GM12891 (cell line): ENCODE measurements around the gene CFD.
"Not testable (repeated sequence)": the region's sequence is repeated elsewhere in the genome, so short reads cannot be mapped to it uniquely, and the experiment has no call there.

Experiments used
- DNase-seq: peaks from one replicate; pipeline ENCODE4 v3.0.0; 2011; ENCODE audit warnings: low spot score; ENCODE audit not compliant: insufficient read length
- FAIRE-seq: peaks from 2 replicates; lab custom pipeline; 2011; peaks lifted over from hg19 to GRCh38; lab: Jason Lieb, UNC
- PAX5 ChIP-seq: IDR thresholded peaks from 2 replicates; pipeline ENCODE4 v1.6.1; 2011; ENCODE audit warnings: low read length, moderate library complexity, mild to moderate bottlenecking; ENCODE audit not compliant: insufficient read depth, severe bottlenecking
- POLR2A ChIP-seq: IDR thresholded peaks from 2 replicates; pipeline ENCODE4 v1.6.1; 2011; ENCODE audit warnings: low read depth, low read length, control low read depth
- POLR2AphosphoS5 ChIP-seq: IDR thresholded peaks from 2 replicates; pipeline ENCODE4 v1.6.1; 2011; ENCODE audit warnings: low read depth, low read length, control low read depth
- POU2F2 ChIP-seq: IDR thresholded peaks from 2 replicates; pipeline ENCODE4 v1.6.1; 2011; ENCODE audit warnings: low read depth, mild to moderate bottlenecking, control low read depth, low read length, moderate library complexity
- SPI1 ChIP-seq: IDR thresholded peaks from 2 replicates; pipeline ENCODE4 v1.6.1; 2011; ENCODE audit warnings: low read depth, low read length, control low read depth
- TAF1 ChIP-seq: IDR thresholded peaks from 2 replicates; pipeline ENCODE4 v1.6.1; 2011; ENCODE audit warnings: low read depth, low read length, control low read depth

Gene CFD

GRCh38 chr19:890831-891230 is 31.4 kb downstream of the CFD start:
- TF ChIP-seq PAX5 (no peak), SPI1 (no peak), POLR2AphosphoS5 (no peak), POLR2A (no peak), POU2F2 (no peak), TAF1 (no peak)
- no peak for DNase-seq
- no peak for FAIRE-seq

GRCh38 chr19:891421-892200 is 32.1 kb downstream of the CFD start:
- FAIRE-seq, DNase-seq: not testable (repeated sequence)

- TF ChIP-seq POU2F2 (no peak), PAX5 (no peak), POLR2AphosphoS5 (no peak), SPI1 (no peak)
- DNase-seq (no peak), FAIRE-seq (no peak)
These were observed 32.9 kb downstream of the CFD start for GRCh38 chr19:892243-892893.

GRCh38 chr19:892894-893689 is 33.6 kb downstream of the CFD start, which contains the start of the genes MED16 and RNU6-9:
TSS of gene MED16 (minus strand) at chr19:893187. CDS start at chr19:891131, 2,056 bp downstream.
TSS of gene RNU6-9 (plus strand) at chr19:893484.
- FAIRE-seq (peak; percentile 94), DNase-seq (peak; percentile 99)
- TF ChIP-seq PAX5 (no peak), POLR2AphosphoS5 (0 out of 2 replicates have a peak, but pooled peaks have one; percentile 51), TAF1 (0 out of 2 replicates have a peak, but pooled peaks have one; percentile 48), SPI1 (no peak), POU2F2 (peak; percentile 99)

GRCh38 chr19:896434-896833 is 37.0 kb downstream of the CFD start:
- DNase-seq = no peak
- TF ChIP-seq POU2F2 = no peak
- no peak for TF ChIP-seq POLR2AphosphoS5
- TF ChIP-seq SPI1 = no peak
- TF ChIP-seq PAX5 = no peak
- no peak for TF ChIP-seq TAF1
- TF ChIP-seq POLR2A = no peak
- FAIRE-seq = no peak

GRCh38 chr19:896999-897398 is 37.5 kb downstream of the CFD start:
- no peak for DNase-seq
- TF ChIP-seq PAX5 = no peak
- no peak for TF ChIP-seq TAF1
- TF ChIP-seq POLR2A = no peak
- TF ChIP-seq POU2F2 = no peak
- no peak for TF ChIP-seq POLR2AphosphoS5
- TF ChIP-seq SPI1 = no peak
- no peak for FAIRE-seq

- no peak for FAIRE-seq
- no peak for TF ChIP-seq SPI1
- TF ChIP-seq TAF1 = no peak
- TF ChIP-seq POU2F2 = no peak
- no peak for TF ChIP-seq POLR2AphosphoS5
- no peak for TF ChIP-seq POLR2A
- no peak for TF ChIP-seq PAX5
- DNase-seq = no peak
These were observed 38.1 kb downstream of the CFD start for GRCh38 chr19:897442-898039.

GRCh38 chr19:898663-899062 is 39.2 kb downstream of the CFD start:
- DNase-seq (no peak), FAIRE-seq (no peak)
- TF ChIP-seq POU2F2 (no peak), PAX5 (no peak)

- no peak for DNase-seq
- TF ChIP-seq PAX5 = no peak
- no peak for TF ChIP-seq TAF1
- no peak for TF ChIP-seq POLR2A
- no peak for TF ChIP-seq POLR2AphosphoS5
- no peak for TF ChIP-seq SPI1
- TF ChIP-seq POU2F2 = no peak
- no peak for FAIRE-seq
These were observed 40.0 kb downstream of the CFD start for GRCh38 chr19:899336-900042.
